ENCODE results near the gene TTLL1.
"Not testable (repeated sequence)": the region's sequence is repeated elsewhere in the genome, so short reads cannot be mapped to it uniquely, and the experiment has no call there.

Gene TTLL1

GRCh38 chr22:43008921-43009320 lies 80.3 kb downstream of the TTLL1 start:
- DNase-seq: no peak

- no peak for DNase-seq
These were observed 80.7 kb downstream of the TTLL1 start for GRCh38 chr22:43008509-43008908.

GRCh38 chr22:43007519-43008102 lies 81.6 kb downstream of the TTLL1 start:
- peak; percentile 44 for DNase-seq

- DNase-seq: no peak
These were observed 82.4 kb downstream of the TTLL1 start for GRCh38 chr22:43006753-43007152.

GRCh38 chr22:43006016-43006505 lies 83.1 kb downstream of the TTLL1 start:
- DNase-seq: no peak

- DNase-seq: no peak
These were observed 84.1 kb downstream of the TTLL1 start for GRCh38 chr22:43005106-43005505.

- no peak for DNase-seq
These were observed 84.7 kb downstream of the TTLL1 start for GRCh38 chr22:43004362-43005035.

GRCh38 chr22:43002202-43002586 lies 87.0 kb downstream of the TTLL1 start:
- no peak for DNase-seq

GRCh38 chr22:43001271-43002201 lies 87.7 kb downstream of the TTLL1 start:
- no peak for DNase-seq

GRCh38 chr22:43000441-43001175 lies 88.6 kb downstream of the TTLL1 start:
- DNase-seq: no peak

GRCh38 chr22:42997582-42998090 lies 91.6 kb downstream of the TTLL1 start:
- DNase-seq: no peak

GRCh38 chr22:42996646-42997365 lies 92.4 kb downstream of the TTLL1 start:
- no peak for DNase-seq

- not testable (repeated sequence) for DNase-seq
These were observed 93.5 kb downstream of the TTLL1 start for GRCh38 chr22:42995654-42996053.

- no peak for DNase-seq
These were observed 94.2 kb downstream of the TTLL1 start for GRCh38 chr22:42994917-42995562.

GRCh38 chr22:42994276-42994916 lies 94.8 kb downstream of the TTLL1 start:
- DNase-seq: no peak

- DNase-seq: no peak
These were observed 95.4 kb downstream of the TTLL1 start for GRCh38 chr22:42993651-42994275.

- no peak for DNase-seq
These were observed 96.2 kb downstream of the TTLL1 start for GRCh38 chr22:42992886-42993479.

GRCh38 chr22:42992092-42992491 lies 97.1 kb downstream of the TTLL1 start:
- no peak for DNase-seq

- no peak for DNase-seq
These were observed 98.1 kb downstream of the TTLL1 start for GRCh38 chr22:42991010-42991651.
